Myocyte (in vitro differentiated cells): ENCODE measurements around the gene HP1BP3. TPM values are rescaled to one million over a fixed set of nuclear protein-coding genes. Genes with fewer than 3 reads are reported as not detected.

Experiments
- DNase-seq: peaks from one replicate; pipeline ENCODE4 v3.0.0-alpha.2; 2012; ENCODE audit warnings: low read depth
- total RNA-seq: library from RNA; depleted of rRNA; stranded (reverse); fragments of >200 nt; gene quantifications from 2 replicates; pipeline ENCODE4 v1.2.3, GENCODE V29; 2014

The HP1BP3 gene
- total RNA-seq, 1 donor from 2014 or later: 155 TPM

GRCh38 chr1:20770314-20771087 lies 16.6 kb downstream of the HP1BP3 start:
- DNase-seq: no peak

- DNase-seq: no peak
Measured at GRCh38 chr1:20767271-20767670, 19.8 kb downstream of the HP1BP3 start.

- DNase-seq: no peak
Measured at GRCh38 chr1:20763417-20763816, 23.7 kb downstream of the HP1BP3 start.

GRCh38 chr1:20760322-20760721 lies 26.8 kb downstream of the HP1BP3 start:
- no peak for DNase-seq

- peak; percentile 16 for DNase-seq
Measured at GRCh38 chr1:20753589-20753988, 33.5 kb downstream of the HP1BP3 start.

- no peak for DNase-seq
Measured at GRCh38 chr1:20751462-20751990, 35.6 kb downstream of the HP1BP3 start.

- DNase-seq: no peak
Measured at GRCh38 chr1:20742671-20743070, 44.4 kb downstream of the HP1BP3 start.

- no peak for DNase-seq
Measured at GRCh38 chr1:20740781-20741180, 46.3 kb downstream of the HP1BP3 start.

- peak; percentile 56 for DNase-seq
Measured at GRCh38 chr1:20739225-20739624, 47.9 kb downstream of the HP1BP3 start.

GRCh38 chr1:20735581-20736111 lies 51.5 kb downstream of the HP1BP3 start:
- no peak for DNase-seq

GRCh38 chr1:20733360-20733975 lies 53.6 kb downstream of the HP1BP3 start:
- no peak for DNase-seq

GRCh38 chr1:20732588-20733359 lies 54.3 kb downstream of the HP1BP3 start, which contains the start of gene SH2D5:
Gene SH2D5 (minus strand): TSS chr1:20732703. CDS start chr1:20728044, 4,659 bp downstream.
- DNase-seq: peak; percentile 78

GRCh38 chr1:20732071-20732587 lies 55.0 kb downstream of the HP1BP3 start:
- DNase-seq: peak; percentile 61

- DNase-seq: no peak
Measured at GRCh38 chr1:20731057-20731991, 55.8 kb downstream of the HP1BP3 start.

GRCh38 chr1:20730690-20731056 lies 56.4 kb downstream of the HP1BP3 start:
- no peak for DNase-seq

GRCh38 chr1:20729990-20730689 lies 57.0 kb downstream of the HP1BP3 start:
- DNase-seq: no peak

GRCh38 chr1:20729155-20729931 lies 57.8 kb downstream of the HP1BP3 start:
- DNase-seq: no peak

GRCh38 chr1:20728371-20729154 lies 58.5 kb downstream of the HP1BP3 start:
- no peak for DNase-seq
